HUDEP-2 (cell line): ENCODE results near the gene ADGRL1.
"Not testable (repeated sequence)": the region's sequence is repeated elsewhere in the genome, so short reads cannot be mapped to it uniquely, and the experiment has no call there.

Experiments
- DNase-seq, 76 experiments: peaks; one replicate each; lab custom pipeline; 2025; ENCODE audit not compliant: unreplicated experiment in 76 of 76; lab: John Stamatoyannopoulos, UW

Gene ADGRL1

DNA sequence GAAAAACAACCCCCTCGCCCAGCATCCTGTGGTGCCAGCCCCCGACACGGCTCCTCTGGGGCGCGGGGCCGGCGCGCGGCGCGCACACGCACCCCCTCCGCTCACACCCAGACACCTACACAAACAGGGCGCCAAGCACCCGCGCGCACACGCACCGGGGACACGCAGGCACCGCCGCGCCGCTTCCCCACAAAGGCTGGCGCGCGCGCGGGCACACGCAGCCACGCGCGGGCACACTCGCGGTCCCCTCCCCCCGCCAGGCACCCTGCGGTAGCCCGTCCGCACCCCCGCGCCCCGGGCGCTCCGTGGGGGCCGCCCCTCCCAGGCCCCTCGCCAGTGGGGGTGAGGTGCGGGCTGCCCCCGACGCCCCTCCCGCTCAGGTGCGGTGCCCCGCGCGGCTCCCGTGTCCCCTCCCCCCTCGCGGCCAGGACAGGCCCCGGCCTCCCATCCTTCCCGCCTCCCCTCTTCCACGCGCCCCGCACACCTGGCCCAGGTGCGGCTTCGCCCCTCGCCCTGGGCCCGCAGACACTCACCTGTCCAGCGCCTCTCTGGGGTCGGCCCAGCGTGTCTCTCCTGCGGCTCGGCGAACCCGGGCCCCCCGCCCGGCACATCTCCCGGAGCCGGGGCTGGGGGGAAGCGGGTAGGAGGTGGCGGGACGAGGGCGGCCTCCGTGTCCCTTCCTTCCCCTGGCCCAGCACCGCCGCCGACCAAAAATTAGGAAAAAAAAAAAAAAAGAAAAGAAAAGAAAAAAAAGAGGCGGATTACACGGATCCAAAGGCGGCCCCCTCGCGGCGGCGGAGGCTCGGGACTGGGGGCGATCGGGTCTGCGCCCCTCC is at the start of gene ADGRL1:
TSS of gene ADGRL1 (minus strand) at position 718 of the 836 bp plus-strand sequence. CDS start 22,567 bp downstream, outside the sequence.
- DNase-seq: not testable (repeated sequence)

DNA sequence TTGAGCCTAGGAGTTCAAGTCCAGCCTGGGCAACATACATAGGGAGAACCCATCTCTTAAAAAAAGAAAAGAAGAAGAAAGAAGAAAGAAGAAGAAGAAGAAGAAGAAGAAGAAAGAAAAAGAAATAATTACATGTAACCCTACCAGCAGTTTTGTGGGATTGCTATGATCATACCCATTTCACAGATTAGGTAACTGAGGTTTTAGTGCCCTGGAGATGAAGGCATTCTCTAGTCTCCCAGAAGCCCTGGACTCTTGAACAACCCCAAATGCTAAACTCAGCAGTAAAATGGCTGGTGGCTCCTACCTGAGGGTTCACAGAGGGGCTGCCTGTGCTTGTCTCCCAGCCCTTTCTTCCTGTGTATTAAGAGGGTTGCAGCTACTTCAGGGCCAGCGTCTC is 49.3 kb upstream of the ADGRL1 start:
- not testable (repeated sequence) for DNase-seq

DNA sequence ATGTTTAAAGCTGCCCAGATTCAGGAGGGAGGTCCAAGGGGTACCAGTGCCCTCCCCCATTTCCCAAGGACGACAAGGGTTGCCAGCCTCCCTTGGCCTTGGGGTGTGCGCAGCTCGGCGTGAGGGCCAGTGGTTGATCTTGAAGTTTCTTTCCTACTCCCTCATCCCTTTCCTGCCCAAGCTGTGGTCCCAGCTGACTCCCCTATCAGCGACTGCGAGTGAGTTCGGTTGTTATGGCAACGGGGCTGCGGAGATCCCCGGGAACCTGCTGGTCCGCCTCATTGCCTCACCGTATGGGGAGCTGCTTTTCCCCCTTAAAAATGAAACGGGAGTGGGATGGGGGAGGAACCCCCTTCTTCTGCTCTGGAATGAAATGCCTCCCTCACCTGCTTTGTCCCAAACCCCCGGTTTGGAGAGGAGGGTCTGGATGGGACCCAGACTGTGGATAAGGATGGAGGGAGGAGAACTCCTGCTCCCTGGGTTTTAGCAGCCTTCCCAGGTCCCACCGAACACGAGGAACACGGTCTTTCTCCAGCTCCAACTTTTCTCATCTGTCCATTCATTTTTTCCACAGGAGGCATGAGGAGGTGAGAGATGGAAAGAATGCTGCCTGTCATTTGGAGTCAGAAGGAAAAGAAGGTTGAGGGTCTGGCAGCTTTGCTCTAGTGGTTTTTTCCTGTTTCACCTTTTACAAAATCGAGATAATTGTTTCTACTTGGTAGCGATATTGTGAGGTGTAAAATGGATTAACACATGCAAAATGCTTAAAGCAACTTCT is 48.0 kb upstream of the ADGRL1 start:
- not testable (repeated sequence) for DNase-seq

- DNase-seq: not testable (repeated sequence)
Observed at GRCh38 chr19:14252136-14252535, 46.2 kb upstream of the ADGRL1 start.

DNA sequence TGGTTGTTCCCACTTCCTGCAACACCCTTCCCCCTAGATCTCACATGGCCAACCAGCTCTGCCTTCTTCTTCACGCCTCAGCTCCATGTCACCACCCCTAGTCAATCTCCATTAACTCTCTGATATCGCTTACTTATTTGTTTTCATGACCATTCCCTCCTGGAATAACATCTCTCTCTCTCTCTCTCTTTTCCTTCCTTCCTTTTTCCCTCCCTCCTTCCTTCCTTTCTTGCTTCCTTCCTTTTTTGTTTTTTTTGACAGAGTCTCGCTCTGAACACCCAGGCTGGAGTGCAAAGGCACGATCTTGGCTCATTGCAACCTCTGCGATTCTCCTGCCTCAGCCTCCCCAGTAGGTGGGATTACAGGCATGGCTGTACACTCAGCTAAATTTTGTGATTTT is 44.9 kb upstream of the ADGRL1 start:
- no peak for DNase-seq

GRCh38 chr19:14250315-14250714 is 44.3 kb upstream of the ADGRL1 start:
- not testable (repeated sequence) for DNase-seq

DNA sequence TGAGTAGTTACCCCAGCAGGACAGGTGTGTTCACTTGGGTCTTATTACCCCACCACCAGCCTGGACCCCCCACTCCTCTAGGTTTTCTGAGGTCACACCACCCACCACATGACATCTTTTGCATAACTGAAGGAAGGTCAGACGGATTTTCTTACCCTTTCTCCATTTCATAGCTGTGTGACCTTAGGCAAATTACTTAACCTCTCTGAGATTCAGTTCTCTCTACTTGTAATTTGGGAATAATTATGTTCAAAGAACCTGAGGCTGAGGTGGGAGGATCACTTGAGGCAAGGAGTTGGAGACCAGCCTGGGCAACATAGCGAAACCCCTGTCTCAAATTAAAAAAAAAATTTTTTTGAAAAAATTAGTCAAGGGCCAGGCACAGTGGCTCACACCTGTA is 43.9 kb upstream of the ADGRL1 start:
- DNase-seq: not testable (repeated sequence)

- not testable (repeated sequence) for DNase-seq
Observed at GRCh38 chr19:14249012-14249754, 43.2 kb upstream of the ADGRL1 start.

DNA sequence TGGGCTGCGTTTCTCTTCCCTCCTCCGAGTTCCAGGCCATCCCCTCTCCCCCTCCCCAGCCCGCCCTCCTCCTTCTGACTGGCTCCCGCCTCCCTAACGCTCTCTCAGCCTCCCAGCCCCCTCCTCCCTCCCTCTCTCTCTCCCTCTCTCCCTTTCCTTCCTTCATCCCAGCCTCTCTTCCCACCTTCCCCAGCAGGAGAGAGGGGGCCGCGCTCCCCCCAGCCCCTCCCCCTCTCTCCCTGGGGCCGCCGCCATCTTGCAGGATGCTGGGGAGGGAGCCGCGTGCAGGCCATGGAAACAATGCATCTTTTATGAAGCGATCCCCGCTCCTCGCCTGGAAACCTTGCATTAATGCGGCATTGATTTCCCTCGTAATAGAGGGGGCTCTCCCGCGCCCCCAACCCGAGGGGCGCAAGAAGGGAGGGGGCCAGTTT is 42.6 kb upstream of the ADGRL1 start:
- DNase-seq: no peak

GRCh38 chr19:14247548-14248471 is 41.8 kb upstream of the ADGRL1 start:
- DNase-seq: not testable (repeated sequence)

DNA sequence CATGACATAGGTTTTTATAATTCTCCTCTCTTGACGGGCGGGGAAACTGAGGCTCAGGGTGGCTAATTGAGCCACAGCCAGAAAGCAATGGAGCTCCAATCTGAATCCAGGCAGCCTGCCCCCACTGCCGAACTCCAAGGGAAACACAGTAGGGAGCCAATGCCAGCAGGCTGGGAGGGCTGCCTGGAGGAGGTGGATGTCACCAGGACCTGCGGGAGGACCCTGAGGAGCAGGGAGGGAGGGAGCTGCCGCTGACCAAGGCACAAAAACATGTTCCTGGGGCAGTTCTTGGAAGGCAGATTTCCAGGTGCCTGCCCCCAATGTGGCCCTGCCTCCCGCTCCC is 41.2 kb upstream of the ADGRL1 start:
- not testable (repeated sequence) for DNase-seq

DNA sequence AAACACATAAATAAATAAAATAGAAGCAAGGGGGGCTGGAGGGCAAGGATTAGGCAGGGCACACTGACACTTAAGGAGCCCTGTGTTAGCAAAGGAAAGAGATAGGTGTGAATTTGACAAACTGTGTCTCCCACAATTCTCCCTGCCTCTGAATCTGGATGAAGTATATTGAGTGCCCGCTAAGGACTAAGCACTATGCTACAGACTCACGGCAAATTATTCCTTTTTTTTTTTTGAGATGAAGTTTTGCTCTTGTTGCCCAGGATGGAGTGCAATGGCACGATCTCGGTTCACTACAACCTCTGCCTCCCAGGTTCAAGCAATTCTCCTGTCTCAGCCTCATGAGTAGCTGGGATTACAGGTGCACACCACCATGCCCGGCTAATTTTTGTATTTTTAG is 38.4 kb upstream of the ADGRL1 start:
- not testable (repeated sequence) for DNase-seq

- not testable (repeated sequence) for DNase-seq
Observed at GRCh38 chr19:14243718-14244117, 37.7 kb upstream of the ADGRL1 start.

DNA sequence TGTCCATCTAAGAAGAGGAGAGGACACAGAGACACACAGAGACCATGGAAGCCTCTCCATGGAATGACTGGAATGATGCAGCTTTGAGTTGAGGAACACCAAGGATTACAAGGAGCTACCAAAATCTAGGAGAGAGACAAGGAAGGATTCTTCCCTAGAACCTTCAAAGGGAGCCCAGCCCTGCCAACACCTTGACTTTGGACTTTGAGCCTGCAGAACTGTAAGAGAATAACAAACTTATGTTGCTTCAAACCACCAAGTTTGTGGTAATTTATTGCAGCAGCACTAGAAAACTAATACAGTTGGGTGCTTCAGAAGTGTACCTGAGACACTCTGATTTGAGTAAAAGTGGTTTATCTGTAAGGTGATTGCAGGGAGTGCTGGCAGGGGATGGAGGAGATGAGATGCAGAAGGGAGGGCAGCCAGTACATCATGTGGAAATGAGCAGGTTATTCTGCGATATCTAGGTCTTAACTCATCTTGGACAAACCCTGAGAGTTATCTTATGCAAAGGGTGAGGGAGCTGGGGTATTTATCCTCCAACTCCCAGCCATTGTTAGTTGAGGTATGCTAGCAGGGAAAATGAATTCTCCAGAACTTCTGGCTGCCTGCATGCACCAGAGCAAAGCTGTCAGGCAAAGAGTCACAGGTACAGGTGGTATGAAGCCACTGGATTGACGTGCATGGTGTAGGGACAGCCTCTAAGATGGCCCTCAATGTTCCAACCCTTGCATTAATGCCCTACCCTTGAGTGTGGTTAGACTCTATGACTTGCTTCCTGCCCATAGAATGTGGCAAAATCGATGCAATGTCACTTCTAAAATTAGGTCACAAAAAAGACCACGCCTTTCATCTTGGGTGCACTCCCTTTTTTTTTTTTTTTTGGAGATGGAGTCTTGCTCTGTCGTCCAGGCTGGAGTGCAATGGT is 31.3 kb upstream of the ADGRL1 start:
- DNase-seq: no peak

GRCh38 chr19:14232945-14233344 is 27.0 kb upstream of the ADGRL1 start:
- not testable (repeated sequence) for DNase-seq

GRCh38 chr19:14228446-14229071 is 22.6 kb upstream of the ADGRL1 start:
- not testable (repeated sequence) for DNase-seq

GRCh38 chr19:14226498-14226897 is 20.5 kb upstream of the ADGRL1 start:
- DNase-seq: peak in 67 of 76 experiments; percentile 11 to 92 (median 60)

- DNase-seq: no peak
Observed at GRCh38 chr19:14222886-14223285, 16.9 kb upstream of the ADGRL1 start.
